GM21737 (cell line): ENCODE measurements around the gene MARK3.

Source experiments
- ATAC-seq: cut with Tn5 transposase; IDR thresholded peaks from one replicate; pipeline ENCODE4 v1.9.1; 2021; ENCODE audit warnings: mild to moderate bottlenecking, moderate library complexity; ENCODE audit not compliant: unreplicated experiment

The MARK3 gene

GRCh38 chr14:103393676-103394626 lies 8.7 kb downstream of the MARK3 start:
- no peak for ATAC-seq

DNA sequence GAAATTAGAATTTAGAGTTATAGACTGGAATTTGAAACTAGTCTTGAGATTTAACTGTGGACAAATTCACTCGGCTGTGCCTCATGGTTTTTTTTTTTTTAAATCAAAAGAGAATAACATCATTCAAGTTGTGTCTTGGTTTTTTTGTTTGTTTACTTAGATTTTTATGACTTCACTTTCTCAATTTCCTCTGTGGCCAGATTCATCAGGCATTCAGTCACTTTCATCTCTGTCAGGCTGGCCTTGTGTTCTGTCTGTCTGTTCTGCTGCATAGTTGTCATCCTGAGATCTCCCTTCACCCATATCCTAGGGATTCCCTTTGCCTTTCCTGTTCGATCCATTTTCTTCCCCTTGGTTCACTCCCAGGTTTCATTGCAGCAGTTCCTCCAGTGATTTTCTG lies 10.0 kb downstream of the MARK3 start:
- ATAC-seq, result no peak

GRCh38 chr14:103396463-103396862 lies 11.2 kb downstream of the MARK3 start:
- no peak for ATAC-seq

DNA sequence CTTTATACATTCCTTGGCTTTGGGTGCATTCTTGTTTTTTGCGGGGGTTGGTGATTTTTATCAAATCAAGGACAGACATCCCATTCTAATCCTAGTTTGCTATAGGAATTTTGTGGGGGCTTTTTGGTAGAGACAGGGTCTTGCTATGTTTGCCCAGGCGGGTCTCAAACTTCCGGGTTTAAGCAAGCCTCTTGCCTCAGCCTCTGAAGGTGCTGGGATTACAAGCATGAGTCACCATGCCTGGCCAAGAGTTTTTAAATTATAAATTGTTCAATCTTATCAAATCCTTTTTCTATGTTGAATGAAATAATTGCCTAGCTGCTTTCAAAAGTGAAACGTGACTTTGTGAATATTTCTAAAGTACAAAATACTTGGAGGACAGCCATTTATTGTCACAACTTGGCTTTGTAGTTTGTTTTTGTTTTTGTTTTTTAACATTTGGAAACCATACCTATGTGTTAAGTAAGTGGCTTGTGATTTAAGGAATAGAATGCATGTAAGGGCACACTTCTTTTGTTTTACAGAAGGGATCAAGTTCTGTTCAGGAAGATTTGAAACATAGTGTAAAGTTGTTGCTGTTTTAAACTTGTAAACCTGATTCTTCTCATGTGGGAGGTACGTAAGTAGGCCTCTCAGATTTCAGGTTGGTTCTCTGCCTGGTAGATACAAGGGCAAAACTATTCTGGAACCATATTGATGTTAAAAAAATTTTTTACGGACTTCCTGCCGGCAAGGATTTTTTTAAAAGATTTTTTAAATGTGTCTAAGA lies 13.4 kb downstream of the MARK3 start:
- ATAC-seq, result no peak

GRCh38 chr14:103400537-103400936 lies 15.3 kb downstream of the MARK3 start:
- no peak for ATAC-seq

- no peak for ATAC-seq
Observed at GRCh38 chr14:103401223-103402214, 16.3 kb downstream of the MARK3 start.

GRCh38 chr14:103402695-103403094 lies 17.5 kb downstream of the MARK3 start:
- no peak for ATAC-seq

- ATAC-seq, result no peak
Observed at GRCh38 chr14:103404032-103404918, 19.1 kb downstream of the MARK3 start.

DNA sequence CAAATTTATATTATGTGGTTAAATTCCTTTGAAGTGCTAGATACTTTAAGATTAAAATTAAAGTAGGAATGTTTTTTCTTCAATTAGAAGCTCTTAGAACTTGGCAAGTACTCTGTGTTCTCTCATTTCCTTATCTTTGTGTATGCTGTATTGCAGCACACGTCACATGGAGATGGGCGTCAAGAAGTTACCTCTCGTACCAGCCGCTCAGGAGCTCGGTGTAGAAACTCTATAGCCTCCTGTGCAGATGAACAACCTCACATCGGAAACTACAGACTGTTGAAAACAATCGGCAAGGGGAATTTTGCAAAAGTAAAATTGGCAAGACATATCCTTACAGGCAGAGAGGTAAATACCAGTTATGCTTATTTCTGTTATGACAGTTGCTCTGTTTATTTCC lies 19.7 kb downstream of the MARK3 start:
- ATAC-seq, result no peak

DNA sequence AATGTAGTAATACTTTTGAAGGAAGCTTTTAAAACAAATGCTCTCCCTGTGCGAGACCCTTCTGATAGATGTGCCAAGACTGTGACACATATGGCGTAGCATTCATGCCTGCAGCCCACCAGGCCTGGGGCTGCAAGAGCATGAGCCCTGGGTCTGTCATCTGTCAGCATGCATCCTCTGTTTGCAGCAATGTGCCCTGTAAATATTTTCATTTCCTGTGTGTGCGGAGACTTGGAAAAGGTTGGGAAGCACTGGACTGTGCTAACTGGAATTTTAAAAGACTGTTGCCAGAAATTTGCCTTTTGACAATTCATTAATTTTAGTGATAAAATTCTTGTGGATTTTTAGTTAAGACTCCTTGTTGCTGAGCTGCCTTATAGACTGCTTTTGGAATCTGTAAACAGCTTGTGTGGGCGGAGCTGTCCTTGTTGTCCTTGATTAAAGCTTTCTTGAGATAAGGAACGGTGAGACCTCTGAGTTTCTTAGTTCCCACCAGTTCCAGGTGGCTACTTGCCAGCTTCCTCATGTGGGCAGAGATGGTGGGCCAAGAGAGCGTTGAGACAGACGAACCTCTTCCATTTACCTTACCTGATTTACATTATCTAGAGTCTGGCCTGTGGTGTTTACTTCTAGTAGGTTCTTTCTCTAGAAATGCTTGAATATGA lies 23.4 kb downstream of the MARK3 start:
- ATAC-seq, result no peak

DNA sequence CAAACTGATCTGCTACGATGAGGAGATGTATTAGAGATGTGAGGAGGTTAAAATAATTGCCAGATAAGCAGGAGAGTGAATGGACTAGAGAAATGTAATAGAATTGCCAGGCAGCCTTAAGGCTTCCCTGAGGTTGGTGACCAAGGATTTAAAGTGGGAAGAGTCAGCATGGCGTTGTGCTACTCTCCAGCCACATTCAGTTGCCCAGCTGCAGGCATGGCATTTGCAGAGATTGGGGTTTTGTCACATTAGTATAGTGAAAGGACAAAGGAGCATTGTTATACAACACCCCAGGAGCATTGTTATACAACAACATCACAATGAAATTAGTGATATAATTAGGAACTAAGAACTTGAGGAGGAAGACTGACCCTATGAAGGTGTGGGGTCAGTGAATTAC lies 31.7 kb downstream of the MARK3 start:
- ATAC-seq, result no peak

DNA sequence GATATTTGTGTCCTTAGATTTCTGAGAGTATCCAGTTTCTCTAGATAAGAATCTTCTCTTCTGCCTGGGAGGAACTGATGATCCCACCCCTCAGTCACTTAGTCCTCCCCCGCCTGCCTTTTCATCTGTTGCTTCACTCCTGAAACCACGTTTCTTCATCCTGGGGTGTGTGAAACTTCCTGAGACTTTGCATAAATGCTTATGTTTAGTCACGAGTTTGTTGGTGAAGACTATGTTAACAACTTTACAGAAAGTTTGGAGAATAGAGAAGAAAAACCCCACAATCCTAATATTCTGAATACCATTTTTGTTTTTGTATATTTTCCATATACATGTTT lies 33.2 kb downstream of the MARK3 start:
- no peak for ATAC-seq

- ATAC-seq, result no peak
Observed at GRCh38 chr14:103421556-103421955, 36.3 kb downstream of the MARK3 start.

- ATAC-seq, result no peak
Observed at GRCh38 chr14:103423050-103423461, 37.8 kb downstream of the MARK3 start.

DNA sequence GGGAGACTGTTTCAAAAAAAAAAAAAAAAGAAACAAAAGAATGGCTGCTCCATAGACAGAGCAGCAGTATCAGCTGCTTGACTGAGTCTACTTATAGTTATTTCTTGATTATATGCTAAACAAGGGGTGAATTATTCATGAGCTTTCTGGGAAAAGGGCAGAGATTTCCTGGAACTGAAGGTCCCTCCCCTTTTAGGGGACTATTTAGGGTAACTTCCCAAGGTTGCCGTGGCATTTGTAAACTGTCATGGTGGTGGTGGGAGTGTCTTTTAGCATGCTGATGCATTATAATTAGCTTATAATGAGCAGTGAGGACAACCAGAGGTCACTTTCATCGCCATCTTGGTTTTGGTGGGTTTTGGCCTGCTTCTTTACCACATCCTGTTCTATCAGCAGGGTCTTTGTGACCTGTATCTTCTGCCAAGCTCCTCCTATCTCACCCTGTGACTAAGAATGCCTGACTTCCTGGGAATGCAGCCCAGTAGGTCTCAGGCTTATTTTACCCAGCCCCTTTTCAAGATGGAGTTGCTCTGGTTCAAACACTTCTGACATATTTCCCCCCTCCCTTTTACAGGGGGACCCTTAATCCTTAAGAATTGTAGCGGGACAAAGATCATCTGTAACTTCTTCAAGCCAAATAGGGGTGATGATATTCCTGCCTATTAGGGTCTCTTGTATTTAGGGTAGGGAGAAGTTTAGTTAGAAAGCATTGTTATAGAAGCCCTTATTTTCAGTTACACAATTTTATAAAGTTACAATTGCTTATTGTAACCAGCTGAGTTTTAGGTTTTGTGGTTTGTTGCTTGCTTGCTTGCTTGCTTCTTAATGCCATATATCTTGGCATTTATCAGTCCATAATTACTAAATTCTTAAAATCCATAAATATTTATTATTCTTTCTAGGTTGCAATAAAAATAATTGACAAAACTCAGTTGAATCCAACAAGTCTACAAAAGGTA lies 42.5 kb downstream of the MARK3 start:
- ATAC-seq, result no peak

DNA sequence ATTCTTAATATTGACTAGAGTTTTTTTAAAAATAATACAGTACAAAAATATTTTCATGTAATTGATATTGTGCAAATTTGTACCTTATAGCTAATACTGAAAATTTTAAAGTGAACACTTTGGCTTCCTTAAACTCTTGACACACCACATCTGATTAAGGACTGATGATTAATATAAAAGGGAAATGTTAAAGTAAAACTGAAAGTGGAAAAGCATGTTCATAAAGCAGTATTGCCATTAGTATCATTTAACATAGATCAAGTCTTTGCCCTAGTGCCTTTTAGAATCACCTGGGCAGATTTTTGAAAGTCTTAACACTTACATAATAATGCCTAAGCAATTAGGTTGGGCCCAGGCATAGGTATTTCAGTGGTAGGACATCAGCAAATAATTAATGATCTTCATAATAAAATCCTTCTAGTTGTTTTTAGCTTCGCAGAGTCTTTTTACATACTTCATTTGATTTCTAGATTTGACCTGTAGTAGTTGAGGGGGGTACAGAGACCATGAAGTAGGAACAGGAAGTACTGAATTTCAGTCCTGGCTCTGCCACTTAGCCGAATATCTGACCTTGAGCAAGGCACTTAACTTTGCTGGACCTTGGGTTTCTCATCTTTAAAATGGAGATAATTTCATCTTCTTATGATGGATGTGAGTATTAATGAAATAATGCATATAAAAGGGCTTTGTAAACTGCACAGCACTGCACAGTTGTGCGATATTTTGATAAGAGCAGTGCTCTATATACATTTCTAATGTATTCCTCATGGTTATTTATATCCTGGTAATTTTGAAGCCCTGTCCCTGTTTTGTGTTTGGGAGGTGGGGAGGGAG lies 43.7 kb downstream of the MARK3 start:
- no peak for ATAC-seq

DNA sequence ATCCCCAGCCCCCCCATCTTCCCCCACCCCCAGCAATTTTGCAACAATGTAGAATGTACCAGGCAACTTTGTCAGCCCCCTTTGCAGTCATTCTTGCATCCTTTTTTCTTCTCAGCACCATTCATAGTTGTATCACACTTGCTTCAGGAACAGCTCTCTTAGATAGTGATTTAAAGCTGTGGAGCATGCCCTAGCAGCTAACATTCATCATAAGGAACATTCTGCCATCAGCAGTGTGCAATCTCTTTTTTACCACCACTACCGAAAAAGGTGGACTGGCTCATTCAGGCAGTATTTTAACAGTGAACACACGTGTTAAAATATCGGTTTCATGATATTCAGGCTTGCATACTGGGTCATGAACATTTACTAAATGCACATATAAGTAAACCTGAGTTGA lies 45.1 kb downstream of the MARK3 start:
- no peak for ATAC-seq
